SIG-M5 treated with dmso at 0.1 percent for 504 hours (cell line): ENCODE measurements around the gene POU2F1.

Experiments
- DNase-seq: peaks from one replicate; lab custom pipeline; 2025; ENCODE audit not compliant: unreplicated experiment; lab: John Stamatoyannopoulos, UW

POU2F1 gene

GRCh38 chr1:167439301-167439988 lies 218.8 kb downstream of the POU2F1 start:
- DNase-seq: peak; percentile 48

- no peak for DNase-seq
These were observed 219.7 kb downstream of the POU2F1 start for GRCh38 chr1:167440345-167440744.

GRCh38 chr1:167440776-167441175 lies 220.1 kb downstream of the POU2F1 start:
- no peak for DNase-seq

GRCh38 chr1:167441222-167441621 lies 220.5 kb downstream of the POU2F1 start:
- no peak for DNase-seq

- peak; percentile 89 for DNase-seq
These were observed 221.6 kb downstream of the POU2F1 start for GRCh38 chr1:167442142-167442848.

- no peak for DNase-seq
These were observed 222.3 kb downstream of the POU2F1 start for GRCh38 chr1:167442854-167443565.

GRCh38 chr1:167443757-167444156 lies 223.1 kb downstream of the POU2F1 start:
- no peak for DNase-seq

GRCh38 chr1:167446966-167447365 lies 226.3 kb downstream of the POU2F1 start:
- DNase-seq: peak; percentile 24

- peak; percentile 91 for DNase-seq
These were observed 226.9 kb downstream of the POU2F1 start for GRCh38 chr1:167447521-167448136.

GRCh38 chr1:167450843-167451242 lies 230.2 kb downstream of the POU2F1 start:
- no peak for DNase-seq

- DNase-seq: no peak
These were observed 231.8 kb downstream of the POU2F1 start for GRCh38 chr1:167452483-167452882.

- DNase-seq: no peak
These were observed 232.4 kb downstream of the POU2F1 start for GRCh38 chr1:167453123-167453522.

- DNase-seq: no peak
These were observed 233.7 kb downstream of the POU2F1 start for GRCh38 chr1:167454304-167454893.

- DNase-seq: peak; percentile 49
These were observed 234.5 kb downstream of the POU2F1 start for GRCh38 chr1:167454894-167455785.

GRCh38 chr1:167455786-167456446 lies 235.2 kb downstream of the POU2F1 start:
- no peak for DNase-seq

GRCh38 chr1:167456524-167456923 lies 235.8 kb downstream of the POU2F1 start:
- no peak for DNase-seq

- no peak for DNase-seq
These were observed 236.2 kb downstream of the POU2F1 start for GRCh38 chr1:167456926-167457325.

- DNase-seq: no peak
These were observed 237.4 kb downstream of the POU2F1 start for GRCh38 chr1:167457936-167458584.

GRCh38 chr1:167460836-167461235 lies 240.2 kb downstream of the POU2F1 start:
- no peak for DNase-seq
